Fibroblast of lung (primary cell): ENCODE results near the gene MS4A6E.

Experiments
- EZH2 ChIP-seq: IDR thresholded peaks from 2 replicates; pipeline ENCODE4 v1.5.1; 2012; ENCODE audit warnings: low read length, control low read depth, mild to moderate bottlenecking; ENCODE audit errors: missing control alignments
- TF ChIP-seq, protein P1 (sequence below), 2 donors: IDR thresholded peaks in 1 of 2; conservative IDR thresholded peaks in 1 of 2; 1 replicate in 1 of 2; 2 replicates in 1 of 2; pipeline ENCODE4 v1.5.1; 2011 to 2012; ENCODE audit warnings: low read length in 2 of 2, control low read depth in 1 of 2, inconsistent platforms in 1 of 2, low read depth in 1 of 2, mild to moderate bottlenecking in 1 of 2

DNA sequence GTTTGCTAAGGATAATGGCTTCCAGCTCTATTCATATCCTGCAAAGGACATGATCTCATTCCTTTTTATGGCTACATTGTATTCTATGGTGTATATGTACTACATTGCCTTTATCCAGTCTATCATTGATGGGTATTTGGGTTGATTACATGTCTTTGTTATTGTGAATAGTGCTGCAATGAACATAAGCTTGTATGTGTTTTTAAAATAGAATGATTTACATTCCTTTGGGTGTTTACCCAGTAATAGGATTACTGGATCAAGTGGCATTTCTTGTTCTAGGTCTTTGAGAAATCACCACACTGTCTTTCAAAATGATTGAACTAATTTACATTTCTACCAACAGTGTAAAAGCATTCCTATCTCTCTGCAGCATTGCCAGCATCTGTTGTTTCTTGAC is 6.0 kb upstream of the MS4A6E start:
- TF ChIP-seq, protein P1, sequence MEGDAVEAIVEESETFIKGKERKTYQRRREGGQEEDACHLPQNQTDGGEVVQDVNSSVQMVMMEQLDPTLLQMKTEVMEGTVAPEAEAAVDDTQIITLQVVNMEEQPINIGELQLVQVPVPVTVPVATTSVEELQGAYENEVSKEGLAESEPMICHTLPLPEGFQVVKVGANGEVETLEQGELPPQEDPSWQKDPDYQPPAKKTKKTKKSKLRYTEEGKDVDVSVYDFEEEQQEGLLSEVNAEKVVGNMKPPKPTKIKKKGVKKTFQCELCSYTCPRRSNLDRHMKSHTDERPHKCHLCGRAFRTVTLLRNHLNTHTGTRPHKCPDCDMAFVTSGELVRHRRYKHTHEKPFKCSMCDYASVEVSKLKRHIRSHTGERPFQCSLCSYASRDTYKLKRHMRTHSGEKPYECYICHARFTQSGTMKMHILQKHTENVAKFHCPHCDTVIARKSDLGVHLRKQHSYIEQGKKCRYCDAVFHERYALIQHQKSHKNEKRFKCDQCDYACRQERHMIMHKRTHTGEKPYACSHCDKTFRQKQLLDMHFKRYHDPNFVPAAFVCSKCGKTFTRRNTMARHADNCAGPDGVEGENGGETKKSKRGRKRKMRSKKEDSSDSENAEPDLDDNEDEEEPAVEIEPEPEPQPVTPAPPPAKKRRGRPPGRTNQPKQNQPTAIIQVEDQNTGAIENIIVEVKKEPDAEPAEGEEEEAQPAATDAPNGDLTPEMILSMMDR (conservative IDR thresholded peaks at IDR 0.05 in 1 of 2, IDR thresholded peaks at IDR 0.05 in 1 of 2; ENCODE audit: low read depth in 1 of 2, low read length in 2 of 2) = no peak
- no peak for TF ChIP-seq EZH2
